HG02763 (cell line): Measurements from ENCODE around the gene LRRC30.

Source experiments
- ATAC-seq: cut with Tn5 transposase; IDR thresholded peaks from one replicate; pipeline ENCODE4 v1.9.1; 2021; ENCODE audit warnings: mild to moderate bottlenecking, moderate library complexity; ENCODE audit not compliant: unreplicated experiment

Gene LRRC30

GRCh38 chr18:7236933-7237332 lies 6.0 kb downstream of the LRRC30 start:
- no peak for ATAC-seq

- ATAC-seq: no peak
Observed at GRCh38 chr18:7237673-7238272, 6.9 kb downstream of the LRRC30 start.

GRCh38 chr18:7242926-7243325 lies 12.0 kb downstream of the LRRC30 start:
- ATAC-seq: no peak

- ATAC-seq: no peak
Observed at GRCh38 chr18:7248877-7249276, 18.0 kb downstream of the LRRC30 start.

- ATAC-seq: no peak
Observed at GRCh38 chr18:7254163-7254562, 23.3 kb downstream of the LRRC30 start.

GRCh38 chr18:7255054-7255453 lies 24.2 kb downstream of the LRRC30 start:
- ATAC-seq: no peak

GRCh38 chr18:7255643-7256042 lies 24.8 kb downstream of the LRRC30 start:
- no peak for ATAC-seq

- no peak for ATAC-seq
Observed at GRCh38 chr18:7256618-7257425, 25.9 kb downstream of the LRRC30 start.

GRCh38 chr18:7257426-7257740 lies 26.5 kb downstream of the LRRC30 start:
- no peak for ATAC-seq

- no peak for ATAC-seq
Observed at GRCh38 chr18:7259475-7259874, 28.6 kb downstream of the LRRC30 start.

GRCh38 chr18:7261199-7261598 lies 30.3 kb downstream of the LRRC30 start:
- no peak for ATAC-seq

- ATAC-seq: no peak
Observed at GRCh38 chr18:7267973-7268372, 37.1 kb downstream of the LRRC30 start.

GRCh38 chr18:7269942-7270341 lies 39.1 kb downstream of the LRRC30 start:
- no peak for ATAC-seq

GRCh38 chr18:7272311-7273049 lies 41.6 kb downstream of the LRRC30 start:
- no peak for ATAC-seq

- ATAC-seq: no peak
Observed at GRCh38 chr18:7273301-7273921, 42.5 kb downstream of the LRRC30 start.

GRCh38 chr18:7281579-7281978 lies 50.7 kb downstream of the LRRC30 start:
- ATAC-seq: no peak
